Activated B cell treated with CpG ODN at 0.5 μM for 24 hours (primary cell): Measurements from ENCODE around the gene CACNA1I. TPM values are rescaled to one million over a fixed set of nuclear protein-coding genes. Genes with fewer than 3 reads are reported as not detected.

Experiments
- ATAC-seq: fragments of 200-7000 bp; cut with Tn5 transposase; one replicate; pipeline ENCODE4 v1.10.0; 2021; ENCODE audit warnings: low read depth, mild to moderate bottlenecking, moderate library complexity
- CTCF ChIA-PET: fragments of 350-600 bp; sonication (Branson Sonifier 250); formaldehyde crosslinking; loops from one replicate; lab custom pipeline; 2021; ENCODE audit warnings: antibody characterized with exemption; lab: Charles Lee
- POLR2A ChIA-PET: fragments of 350-600 bp; sonication (Branson Sonifier 250); formaldehyde crosslinking; loops from one replicate; lab custom pipeline; 2021; ENCODE audit warnings: antibody characterized with exemption; lab: Charles Lee
- DNase-seq: peaks from one replicate; pipeline ENCODE4 v3.0.0; 2022
- H3K27ac Mint-ChIP-seq: one replicate; pipeline ENCODE4 v1.8.0; 2020; ENCODE audit warnings: mixed read lengths
- H3K27me3 Mint-ChIP-seq: one replicate; pipeline ENCODE4 v1.8.0; 2021; ENCODE audit warnings: mixed read lengths
- H3K36me3 Mint-ChIP-seq: one replicate; pipeline ENCODE4 v1.8.0; 2021; ENCODE audit warnings: low read depth, mixed read lengths
- H3K4me1 Mint-ChIP-seq: one replicate; pipeline ENCODE4 v1.8.0; 2021; ENCODE audit warnings: mixed read lengths
- H3K4me3 Mint-ChIP-seq: one replicate; pipeline ENCODE4 v1.8.0; 2020; ENCODE audit warnings: mild to moderate bottlenecking, mixed read lengths
- H3K9me3 Mint-ChIP-seq: one replicate; pipeline ENCODE4 v1.8.0; 2020; ENCODE audit warnings: mixed read lengths
- CTCF ChIP-seq: fragments of 200-600 bp; IDR thresholded peaks from one replicate; pipeline ENCODE4 v1.8.0; 2022; ENCODE audit warnings: antibody characterized with exemption, mild to moderate bottlenecking
- intact Hi-C: fragments of 100-400 bp; cut with micrococcal nuclease; formaldehyde crosslinking; loops from one replicate; pipeline ENCODE4 v1.15.1; 2024
- total RNA-seq: library from RNA; stranded (reverse); gene quantifications from 2 replicates; pipeline ENCODE4 v1.2.3, GENCODE V29; 2022

Gene CACNA1I
- total RNA-seq, 1 donor from 2014 or later, result not detected

- no peaks in the 10 kb centered on the region for H3K36me3 Mint-ChIP-seq
- peaks cover 9% of the 10 kb centered on the region for H3K27me3 Mint-ChIP-seq
- H3K4me3 Mint-ChIP-seq, result no peak overlapping the region
- TF ChIP-seq CTCF, result no peak
- ATAC-seq, result no peak
- CTCF ChIA-PET, result no interaction called here
- peaks cover 3% of the 10 kb centered on the region for H3K9me3 Mint-ChIP-seq
- intact Hi-C loops, result no loop called here
- no peaks in the 10 kb centered on the region for H3K4me1 Mint-ChIP-seq
- H3K27ac Mint-ChIP-seq, result no peak overlapping the region
- DNase-seq, result no peak
- POLR2A ChIA-PET, result no interaction called here
Measured at GRCh38 chr22:39641660-39642310, 71.2 kb downstream of the CACNA1I start.

- H3K27ac Mint-ChIP-seq, result no peak overlapping the region
- peaks cover 3% of the 10 kb centered on the region for H3K9me3 Mint-ChIP-seq
- no peak for TF ChIP-seq CTCF
- H3K36me3 Mint-ChIP-seq, result no peaks in the 10 kb centered on the region
- no peak overlapping the region for H3K4me3 Mint-ChIP-seq
- CTCF ChIA-PET, result no interaction called here
- H3K27me3 Mint-ChIP-seq, result peaks cover 7% of the 10 kb centered on the region
- POLR2A ChIA-PET, result no interaction called here
- intact Hi-C loops, result no loop called here
- no peaks in the 10 kb centered on the region for H3K4me1 Mint-ChIP-seq
- ATAC-seq (no peak), DNase-seq (no peak)
Measured at GRCh38 chr22:39643311-39644083, 72.9 kb downstream of the CACNA1I start.

- no peak for ATAC-seq
- ChIA-PET POLR2A (no interaction called here), CTCF (no interaction called here)
- H3K4me1 Mint-ChIP-seq, result no peaks in the 10 kb centered on the region
- H3K27ac Mint-ChIP-seq, result no peak overlapping the region
- no peaks in the 10 kb centered on the region for H3K9me3 Mint-ChIP-seq
- peaks cover 5% of the 10 kb centered on the region for H3K27me3 Mint-ChIP-seq
- H3K4me3 Mint-ChIP-seq, result no peak overlapping the region
- no peak for TF ChIP-seq CTCF
- intact Hi-C loops, result no loop called here
- DNase-seq, result no peak
- H3K36me3 Mint-ChIP-seq, result no peaks in the 10 kb centered on the region
Measured at GRCh38 chr22:39645532-39645931, 75.0 kb downstream of the CACNA1I start.

- H3K27me3 Mint-ChIP-seq, result peaks cover 2% of the 10 kb centered on the region
- H3K4me1 Mint-ChIP-seq, result no peaks in the 10 kb centered on the region
- H3K36me3 Mint-ChIP-seq, result no peaks in the 10 kb centered on the region
- H3K9me3 Mint-ChIP-seq, result no peaks in the 10 kb centered on the region
- CTCF ChIA-PET, result no interaction called here
- DNase-seq (no peak), ATAC-seq (no peak)
- no peak overlapping the region for H3K4me3 Mint-ChIP-seq
- POLR2A ChIA-PET, result no interaction called here
- no peak for TF ChIP-seq CTCF
- intact Hi-C loops, result no loop called here
- no peak overlapping the region for H3K27ac Mint-ChIP-seq
Measured at GRCh38 chr22:39646398-39647063, 76.0 kb downstream of the CACNA1I start.
